Suprapubic skin (tissue), 4 donors: ENCODE results near the gene CRB2.

ENCODE experiments used
- EP300 ChIP-seq: sonication (generic); formaldehyde crosslinking; IDR thresholded peaks from one replicate; pipeline ENCODE4 v1.6.1; 2017; ENCODE audit warnings: antibody characterized with exemption
- POLR2A ChIP-seq, 2 donors: fragments of 450-650 bp; IDR thresholded peaks; one replicate each; pipeline ENCODE4 v1.6.1; 2017; ENCODE audit warnings: antibody characterized with exemption in 2 of 2, mild to moderate bottlenecking in 2 of 2, moderate library complexity in 2 of 2
- POLR2AphosphoS5 ChIP-seq, 3 donors: sonication (generic); formaldehyde crosslinking; IDR thresholded peaks; one replicate each; pipeline ENCODE4 v1.6.1; 2017; ENCODE audit warnings: antibody characterized with exemption in 3 of 3
- TF ChIP-seq, protein P1 (sequence below), 2 donors: fragments of 200-600 bp in 1 of 2; fragments of 450-650 bp in 1 of 2; sonication (generic) in 1 of 2; IDR thresholded peaks; one replicate each; pipeline ENCODE4 v1.5.1; 2016 to 2019; ENCODE audit warnings: antibody characterized with exemption in 2 of 2, mild to moderate bottlenecking in 1 of 2, moderate library complexity in 1 of 2

DNA sequence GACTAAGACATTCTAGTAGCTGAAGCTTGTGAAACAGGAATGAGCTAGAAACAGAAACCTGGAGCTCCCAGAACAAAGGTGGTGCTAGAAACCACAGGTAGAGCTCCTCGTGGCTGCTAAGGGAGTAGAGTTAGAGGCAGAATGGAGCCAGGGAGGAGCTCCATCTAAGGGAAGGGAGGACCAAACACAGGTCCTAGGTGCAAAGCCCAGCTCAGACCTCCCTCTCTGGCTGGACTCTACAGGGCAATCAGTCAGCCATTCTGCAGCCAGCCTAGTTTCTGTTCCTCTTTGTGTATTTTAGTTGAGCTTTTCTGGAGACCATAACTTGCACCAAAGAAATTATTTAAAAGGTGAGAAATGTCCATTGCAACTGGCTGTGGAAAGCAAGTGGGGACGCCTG lies 70.4 kb downstream of the CRB2 start:
- TF ChIP-seq, protein P1, sequence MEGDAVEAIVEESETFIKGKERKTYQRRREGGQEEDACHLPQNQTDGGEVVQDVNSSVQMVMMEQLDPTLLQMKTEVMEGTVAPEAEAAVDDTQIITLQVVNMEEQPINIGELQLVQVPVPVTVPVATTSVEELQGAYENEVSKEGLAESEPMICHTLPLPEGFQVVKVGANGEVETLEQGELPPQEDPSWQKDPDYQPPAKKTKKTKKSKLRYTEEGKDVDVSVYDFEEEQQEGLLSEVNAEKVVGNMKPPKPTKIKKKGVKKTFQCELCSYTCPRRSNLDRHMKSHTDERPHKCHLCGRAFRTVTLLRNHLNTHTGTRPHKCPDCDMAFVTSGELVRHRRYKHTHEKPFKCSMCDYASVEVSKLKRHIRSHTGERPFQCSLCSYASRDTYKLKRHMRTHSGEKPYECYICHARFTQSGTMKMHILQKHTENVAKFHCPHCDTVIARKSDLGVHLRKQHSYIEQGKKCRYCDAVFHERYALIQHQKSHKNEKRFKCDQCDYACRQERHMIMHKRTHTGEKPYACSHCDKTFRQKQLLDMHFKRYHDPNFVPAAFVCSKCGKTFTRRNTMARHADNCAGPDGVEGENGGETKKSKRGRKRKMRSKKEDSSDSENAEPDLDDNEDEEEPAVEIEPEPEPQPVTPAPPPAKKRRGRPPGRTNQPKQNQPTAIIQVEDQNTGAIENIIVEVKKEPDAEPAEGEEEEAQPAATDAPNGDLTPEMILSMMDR (IDR thresholded peaks at IDR 0.05), result no peak
- TF ChIP-seq EP300, result no peak
- TF ChIP-seq POLR2A (IDR thresholded peaks at IDR 0.05), result no peak
- TF ChIP-seq POLR2AphosphoS5 (IDR thresholded peaks at IDR 0.05), result no peak
